Peyer's patch (tissue), 4 donors: ENCODE measurements around the gene C13orf46. TPM values are rescaled to one million over a fixed set of nuclear protein-coding genes. Genes with fewer than 3 reads are reported as not detected.
A peak's percentile ranks its signal among the peaks of the same experiment; 100 is the strongest.

ENCODE experiments used
- DNase-seq, 3 donors: peaks; one replicate each; pipeline ENCODE4 v3.0.0-alpha.2; 2017 to 2019
- H3K27ac ChIP-seq, 4 donors: fragments of 200-600 bp; sonication (generic); one replicate each; pipeline ENCODE4 v1.5.1; 2016 to 2019
- H3K27me3 ChIP-seq, 2 donors: fragments of 200-600 bp; sonication (generic); one replicate each; pipeline ENCODE4 v1.5.1; 2019
- H3K36me3 ChIP-seq, 3 donors: fragments of 200-600 bp; sonication (generic); one replicate each; pipeline ENCODE4 v1.5.1; 2016 to 2019
- H3K4me1 ChIP-seq, 4 donors: fragments of 200-600 bp; sonication (generic); one replicate each; pipeline ENCODE4 v1.5.1; 2016 to 2019
- H3K4me3 ChIP-seq, 4 donors: fragments of 200-600 bp; sonication (generic); 1 replicate in 3 of 4; 2 replicates in 1 of 4; pipeline ENCODE4 v1.5.1; 2016 to 2019; ENCODE audit warnings: mild to moderate bottlenecking in 1 of 4
- H3K9me3 ChIP-seq, 4 donors: fragments of 200-600 bp; sonication (generic); one replicate each; pipeline ENCODE4 v1.5.1; 2016 to 2019; ENCODE audit warnings: mild to moderate bottlenecking in 1 of 4
- POLR2A ChIP-seq, 2 donors: fragments of 450-650 bp; IDR thresholded peaks; one replicate each; pipeline ENCODE4 v1.5.1; 2017; ENCODE audit warnings: antibody characterized with exemption in 2 of 2, mild to moderate bottlenecking in 2 of 2, moderate library complexity in 2 of 2
- total RNA-seq, 4 donors: library from RNA; depleted of rRNA; stranded (reverse); fragments of >200 nt; gene quantifications; one replicate each; pipeline ENCODE4 v1.1.0, GENCODE V29; 2016
- TF ChIP-seq, protein P1 (sequence below), 6 experiments: fragments of 450-650 bp in 4 of 6; fragments of 200-600 bp in 2 of 6; sonication (generic) in 1 of 6; IDR thresholded peaks; one replicate each; pipeline ENCODE4 v1.5.1; 2017 to 2019; ENCODE audit warnings: antibody characterized with exemption in 6 of 6, mild to moderate bottlenecking in 3 of 6, moderate library complexity in 1 of 6

The C13orf46 gene
- total RNA-seq, 4 donors from 2014 or later: 0.35 to 0.83 TPM; not detected in 2

DNA sequence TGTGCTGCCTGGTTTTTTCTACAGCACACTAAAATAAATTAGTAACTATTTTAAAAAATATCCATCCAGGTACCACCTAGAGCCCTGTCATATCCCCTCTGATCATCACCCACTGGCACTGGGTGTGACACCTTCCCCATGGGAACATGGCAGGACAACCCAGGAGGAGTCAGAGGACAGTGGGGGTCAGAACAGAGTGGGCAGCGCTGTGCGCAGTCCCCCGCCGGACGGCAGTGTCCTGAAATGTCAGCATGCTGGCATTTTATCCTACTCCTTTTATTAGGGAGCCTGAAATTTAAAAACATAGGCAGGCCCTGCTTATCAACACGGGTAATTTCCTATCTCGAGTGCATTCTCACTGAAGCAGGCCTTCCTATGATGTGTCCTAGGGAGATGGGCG is 67.9 kb downstream of the C13orf46 start:
- Histone ChIP-seq H3K4me1 (peaks cover 0 to 8% (median 0%) of the 10 kb centered on the region in 4 donors), H3K4me3 (no peak overlapping the region), H3K27ac (no peak overlapping the region), H3K36me3 (no peaks in the 10 kb centered on the region), H3K9me3 (no peaks in the 10 kb centered on the region), H3K27me3 (no peaks in the 10 kb centered on the region)
- TF ChIP-seq POLR2A (IDR thresholded peaks at IDR 0.05): no peak
- TF ChIP-seq, protein P1, sequence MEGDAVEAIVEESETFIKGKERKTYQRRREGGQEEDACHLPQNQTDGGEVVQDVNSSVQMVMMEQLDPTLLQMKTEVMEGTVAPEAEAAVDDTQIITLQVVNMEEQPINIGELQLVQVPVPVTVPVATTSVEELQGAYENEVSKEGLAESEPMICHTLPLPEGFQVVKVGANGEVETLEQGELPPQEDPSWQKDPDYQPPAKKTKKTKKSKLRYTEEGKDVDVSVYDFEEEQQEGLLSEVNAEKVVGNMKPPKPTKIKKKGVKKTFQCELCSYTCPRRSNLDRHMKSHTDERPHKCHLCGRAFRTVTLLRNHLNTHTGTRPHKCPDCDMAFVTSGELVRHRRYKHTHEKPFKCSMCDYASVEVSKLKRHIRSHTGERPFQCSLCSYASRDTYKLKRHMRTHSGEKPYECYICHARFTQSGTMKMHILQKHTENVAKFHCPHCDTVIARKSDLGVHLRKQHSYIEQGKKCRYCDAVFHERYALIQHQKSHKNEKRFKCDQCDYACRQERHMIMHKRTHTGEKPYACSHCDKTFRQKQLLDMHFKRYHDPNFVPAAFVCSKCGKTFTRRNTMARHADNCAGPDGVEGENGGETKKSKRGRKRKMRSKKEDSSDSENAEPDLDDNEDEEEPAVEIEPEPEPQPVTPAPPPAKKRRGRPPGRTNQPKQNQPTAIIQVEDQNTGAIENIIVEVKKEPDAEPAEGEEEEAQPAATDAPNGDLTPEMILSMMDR (IDR thresholded peaks at IDR 0.05): no peak
- no peak for DNase-seq

DNA sequence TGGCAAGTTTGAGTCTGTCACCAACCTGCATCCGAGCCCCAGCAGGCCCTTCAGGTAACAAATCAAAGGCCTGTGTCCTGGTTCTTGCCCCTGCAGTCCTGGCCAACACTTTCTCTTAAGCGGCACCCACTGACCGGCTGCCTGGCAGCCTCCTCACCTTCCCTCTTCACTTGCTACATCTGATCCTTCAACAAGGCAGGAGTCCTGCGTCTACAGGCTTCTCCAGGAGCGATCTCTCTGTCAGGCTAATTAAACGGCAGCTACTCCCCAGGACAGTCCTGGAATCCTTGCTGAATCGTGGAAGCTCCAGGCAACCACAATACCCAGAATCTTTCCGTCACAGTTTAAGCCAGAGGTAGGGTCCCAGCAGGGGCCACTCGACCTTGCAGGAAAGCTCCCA is 68.9 kb downstream of the C13orf46 start:
- no peak for TF ChIP-seq POLR2A (IDR thresholded peaks at IDR 0.05)
- TF ChIP-seq, protein P1 (IDR thresholded peaks at IDR 0.05): no peak
- Histone ChIP-seq H3K36me3 (no peaks in the 10 kb centered on the region), H3K27ac (no peak overlapping the region), H3K4me1 (peaks cover 0 to 8% (median 0%) of the 10 kb centered on the region in 4 donors), H3K9me3 (no peaks in the 10 kb centered on the region), H3K27me3 (no peaks in the 10 kb centered on the region), H3K4me3 (no peak overlapping the region)
- no peak for DNase-seq

DNA sequence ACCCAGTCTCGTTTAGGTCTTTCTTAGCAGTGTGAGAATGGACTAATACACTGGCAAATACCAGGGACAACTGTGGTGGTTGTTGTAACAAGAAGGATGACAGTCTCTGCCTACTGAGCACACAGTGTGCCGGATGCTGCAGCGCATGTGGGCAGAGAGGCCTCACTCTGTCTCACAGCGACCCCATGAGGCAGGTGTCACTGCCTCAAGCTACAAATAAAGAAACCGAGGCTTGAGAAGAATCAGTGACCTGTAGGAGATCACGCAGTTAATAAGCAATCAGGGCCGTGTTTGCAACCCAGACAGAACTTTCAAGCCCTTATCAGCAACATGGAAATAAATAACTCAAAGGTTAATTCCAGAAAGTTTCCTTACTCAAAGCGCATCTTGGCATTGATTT is 69.5 kb downstream of the C13orf46 start:
- no peaks in the 10 kb centered on the region for H3K27me3 ChIP-seq
- H3K36me3 ChIP-seq: no peaks in the 10 kb centered on the region
- DNase-seq: peak in 2 of 3 donors; percentile 78 to 82
- H3K4me1 ChIP-seq: peaks cover 0 to 8% (median 0%) of the 10 kb centered on the region in 4 donors
- H3K4me3 ChIP-seq: no peak overlapping the region
- H3K27ac ChIP-seq: peak overlapping the region in 1 of 4 donors; percentile 13
- H3K9me3 ChIP-seq: no peaks in the 10 kb centered on the region
- TF ChIP-seq POLR2A (IDR thresholded peaks at IDR 0.05): no peak
- TF ChIP-seq, protein P1 (IDR thresholded peaks at IDR 0.05): peak in 4 of 6 experiments; percentile 45 to 88 (median 86)

DNA sequence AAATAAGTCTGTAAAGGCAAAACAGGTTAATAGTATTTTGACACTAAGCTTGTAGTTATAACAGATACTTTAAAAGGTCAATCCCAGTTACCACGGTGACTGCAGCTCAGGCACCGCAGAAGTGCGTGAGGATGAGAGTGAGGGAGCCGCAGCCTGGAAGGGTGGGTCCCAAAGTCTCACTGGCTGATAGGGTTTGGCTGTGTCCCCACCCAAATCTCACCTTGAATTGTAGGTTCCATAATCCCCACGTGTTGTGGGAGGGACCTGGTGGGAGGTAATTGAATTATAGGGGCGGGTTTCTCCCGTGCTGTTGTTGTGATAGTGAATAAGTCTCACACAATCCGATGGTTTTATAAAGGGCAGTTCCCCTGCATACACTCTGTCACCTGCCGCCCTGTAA is 70.0 kb downstream of the C13orf46 start:
- peak overlapping the region in 1 of 4 donors; percentile 13 for H3K27ac ChIP-seq
- TF ChIP-seq, protein P1 (IDR thresholded peaks at IDR 0.05): no peak
- TF ChIP-seq POLR2A (IDR thresholded peaks at IDR 0.05): no peak

More for the DNA sequence above, 70.0 kb downstream of the C13orf46 start:
- H3K4me1 ChIP-seq: peaks cover 0 to 8% (median 0%) of the 10 kb centered on the region in 4 donors
- H3K9me3 ChIP-seq: no peaks in the 10 kb centered on the region
- DNase-seq: no peak
- no peaks in the 10 kb centered on the region for H3K27me3 ChIP-seq
- no peak overlapping the region for H3K4me3 ChIP-seq
- no peaks in the 10 kb centered on the region for H3K36me3 ChIP-seq

Other genes starting within 250 kb of the C13orf46 start
- gene TMEM255B, start 214.8 kb downstream of the C13orf46 start, total RNA-seq: 10 to 100 TPM in 1 of 4 donors, 1 to 10 TPM in 2, not detected in 1; 1.8 to 17.3 (median 3.5) TPM
- 100 to 1,000 TPM; 132 to 226 (median 154) TPM for gene GAS6, start 110.0 kb downstream of the C13orf46 start, total RNA-seq
- 10 to 100 TPM in 1 of 4 donors, 1 to 10 TPM in 3; 3.5 to 41.3 (median 6.9) TPM for gene RASA3, start 158.5 kb upstream of the C13orf46 start, total RNA-seq
- not detected for gene CFAP97D2, start 205.2 kb upstream of the C13orf46 start, total RNA-seq